K562 (cell line): ENCODE results near the gene PRKAG1.

ENCODE experiments used
- ARID2 ChIP-seq: fragments of 450-650 bp; IDR thresholded peaks from 2 replicates; pipeline ENCODE4 v1.6.1; 2017; ENCODE audit warnings: antibody characterized with exemption, mild to moderate bottlenecking
- SMAD1 ChIP-seq: fragments of 150-350 bp; IDR thresholded peaks from 2 replicates; pipeline ENCODE4 v1.6.1; 2014; ENCODE audit warnings: low read length, low read depth; ENCODE audit not compliant: partially characterized antibody

- TF ChIP-seq SMAD1: no peak
- no peak for TF ChIP-seq ARID2
Measured at GRCh38 chr12:49060237-49061156, 41.9 kb upstream of the PRKAG1 start, which contains the start of gene KMT2D.
